Measurements from ENCODE around the gene FAM120C.

The FAM120C gene

GRCh38 chrX:54048412-54048811 lies 134.6 kb downstream of the FAM120C start:
- no peaks in the 10 kb centered on the region for H3K4me1 ChIP-seq (ENCODE audit: control insufficient read depth, insufficient read depth, low read length)
- no peak overlapping the region for H3K4me3 ChIP-seq (ENCODE audit: low read length)
- no peaks in the 10 kb centered on the region for H3K36me3 ChIP-seq (ENCODE audit: control insufficient read depth, insufficient read depth, low read length)
- H3K27me3 ChIP-seq (ENCODE audit: control insufficient read depth, insufficient read depth, low read length) = no peaks in the 10 kb centered on the region
- no peaks in the 10 kb centered on the region for H3K9me3 ChIP-seq (ENCODE audit: control insufficient read depth, low read length)
- no peak overlapping the region for H3K9ac ChIP-seq (ENCODE audit: low read length)

GRCh38 chrX:54045563-54046228 lies 137.4 kb downstream of the FAM120C start:
- Histone ChIP-seq H3K36me3 (ENCODE audit: control insufficient read depth, insufficient read depth, low read length) (no peaks in the 10 kb centered on the region), H3K9me3 (ENCODE audit: control insufficient read depth, low read length) (no peaks in the 10 kb centered on the region), H3K9ac (ENCODE audit: low read length) (no peak overlapping the region), H3K4me3 (ENCODE audit: low read length) (no peak overlapping the region), H3K4me1 (ENCODE audit: control insufficient read depth, insufficient read depth, low read length) (no peaks in the 10 kb centered on the region), H3K27me3 (ENCODE audit: control insufficient read depth, insufficient read depth, low read length) (no peaks in the 10 kb centered on the region)

GRCh38 chrX:54044877-54045338 lies 138.1 kb downstream of the FAM120C start:
- Histone ChIP-seq H3K4me3 (ENCODE audit: low read length) (no peak overlapping the region), H3K4me1 (ENCODE audit: control insufficient read depth, insufficient read depth, low read length) (no peaks in the 10 kb centered on the region), H3K36me3 (ENCODE audit: control insufficient read depth, insufficient read depth, low read length) (no peaks in the 10 kb centered on the region), H3K9me3 (ENCODE audit: control insufficient read depth, low read length) (no peaks in the 10 kb centered on the region), H3K9ac (ENCODE audit: low read length) (peak overlapping the region; percentile 68), H3K27me3 (ENCODE audit: control insufficient read depth, insufficient read depth, low read length) (no peaks in the 10 kb centered on the region)

GRCh38 chrX:54044126-54044876 lies 138.8 kb downstream of the FAM120C start, which contains the start of gene PHF8:
PHF8 (minus strand) TSS chrX:54044473; CDS start chrX:54042728, 1,745 bp downstream.
- H3K9me3 ChIP-seq (ENCODE audit: control insufficient read depth, low read length) = no peaks in the 10 kb centered on the region
- H3K27me3 ChIP-seq (ENCODE audit: control insufficient read depth, insufficient read depth, low read length) = no peaks in the 10 kb centered on the region
- no peaks in the 10 kb centered on the region for H3K4me1 ChIP-seq (ENCODE audit: control insufficient read depth, insufficient read depth, low read length)
- H3K9ac ChIP-seq (ENCODE audit: low read length) = peak within 1 kb of the TSS; percentile 87
- H3K36me3 ChIP-seq (ENCODE audit: control insufficient read depth, insufficient read depth, low read length) = no peaks in the 10 kb centered on the region
- peak within 1 kb of the TSS; percentile 67 for H3K4me3 ChIP-seq (ENCODE audit: low read length)

- no peaks in the 10 kb centered on the region for H3K9me3 ChIP-seq (ENCODE audit: control insufficient read depth, low read length)
- H3K36me3 ChIP-seq (ENCODE audit: control insufficient read depth, insufficient read depth, low read length) = no peaks in the 10 kb centered on the region
- H3K9ac ChIP-seq (ENCODE audit: low read length) = peak overlapping the region; percentile 87
- H3K4me3 ChIP-seq (ENCODE audit: low read length) = peak overlapping the region; percentile 67
- no peaks in the 10 kb centered on the region for H3K27me3 ChIP-seq (ENCODE audit: control insufficient read depth, insufficient read depth, low read length)
- no peaks in the 10 kb centered on the region for H3K4me1 ChIP-seq (ENCODE audit: control insufficient read depth, insufficient read depth, low read length)
Observed at GRCh38 chrX:54043541-54044125, 139.4 kb downstream of the FAM120C start.

- H3K9ac ChIP-seq (ENCODE audit: low read length) = peak overlapping the region; percentile 87
- peak overlapping the region; percentile 67 for H3K4me3 ChIP-seq (ENCODE audit: low read length)
- no peaks in the 10 kb centered on the region for H3K9me3 ChIP-seq (ENCODE audit: control insufficient read depth, low read length)
- H3K4me1 ChIP-seq (ENCODE audit: control insufficient read depth, insufficient read depth, low read length) = no peaks in the 10 kb centered on the region
- no peaks in the 10 kb centered on the region for H3K27me3 ChIP-seq (ENCODE audit: control insufficient read depth, insufficient read depth, low read length)
- H3K36me3 ChIP-seq (ENCODE audit: control insufficient read depth, insufficient read depth, low read length) = no peaks in the 10 kb centered on the region
Observed at GRCh38 chrX:54043056-54043455, 140.0 kb downstream of the FAM120C start.

GRCh38 chrX:54042609-54043021 lies 140.4 kb downstream of the FAM120C start:
- H3K9ac ChIP-seq (ENCODE audit: low read length) = peak overlapping the region; percentile 87
- H3K4me3 ChIP-seq (ENCODE audit: low read length) = no peak overlapping the region
- H3K27me3 ChIP-seq (ENCODE audit: control insufficient read depth, insufficient read depth, low read length) = no peaks in the 10 kb centered on the region
- H3K4me1 ChIP-seq (ENCODE audit: control insufficient read depth, insufficient read depth, low read length) = no peaks in the 10 kb centered on the region
- no peaks in the 10 kb centered on the region for H3K9me3 ChIP-seq (ENCODE audit: control insufficient read depth, low read length)
- H3K36me3 ChIP-seq (ENCODE audit: control insufficient read depth, insufficient read depth, low read length) = no peaks in the 10 kb centered on the region

GRCh38 chrX:54030329-54030728 lies 152.7 kb downstream of the FAM120C start:
- no peaks in the 10 kb centered on the region for H3K27me3 ChIP-seq (ENCODE audit: control insufficient read depth, insufficient read depth, low read length)
- H3K9me3 ChIP-seq (ENCODE audit: control insufficient read depth, low read length) = no peaks in the 10 kb centered on the region
- H3K4me3 ChIP-seq (ENCODE audit: low read length) = no peak overlapping the region
- no peaks in the 10 kb centered on the region for H3K4me1 ChIP-seq (ENCODE audit: control insufficient read depth, insufficient read depth, low read length)
- no peaks in the 10 kb centered on the region for H3K36me3 ChIP-seq (ENCODE audit: control insufficient read depth, insufficient read depth, low read length)
- H3K9ac ChIP-seq (ENCODE audit: low read length) = no peak overlapping the region

GRCh38 chrX:54029529-54030143 lies 153.4 kb downstream of the FAM120C start:
- no peak overlapping the region for H3K9ac ChIP-seq (ENCODE audit: low read length)
- H3K36me3 ChIP-seq (ENCODE audit: control insufficient read depth, insufficient read depth, low read length) = no peaks in the 10 kb centered on the region

GRCh38 chrX:54024350-54024749 lies 158.7 kb downstream of the FAM120C start:
- H3K9ac ChIP-seq (ENCODE audit: low read length) = no peak overlapping the region
- no peaks in the 10 kb centered on the region for H3K36me3 ChIP-seq (ENCODE audit: control insufficient read depth, insufficient read depth, low read length)

More at GRCh38 chrX:54029529-54030143, 153.4 kb downstream of the FAM120C start:
- Histone ChIP-seq H3K4me1 (ENCODE audit: control insufficient read depth, insufficient read depth, low read length) (no peaks in the 10 kb centered on the region), H3K9me3 (ENCODE audit: control insufficient read depth, low read length) (no peaks in the 10 kb centered on the region), H3K4me3 (ENCODE audit: low read length) (no peak overlapping the region), H3K27me3 (ENCODE audit: control insufficient read depth, insufficient read depth, low read length) (no peaks in the 10 kb centered on the region)

More at GRCh38 chrX:54024350-54024749, 158.7 kb downstream of the FAM120C start:
- no peaks in the 10 kb centered on the region for H3K4me1 ChIP-seq (ENCODE audit: control insufficient read depth, insufficient read depth, low read length)
- H3K4me3 ChIP-seq (ENCODE audit: low read length) = no peak overlapping the region
- H3K9me3 ChIP-seq (ENCODE audit: control insufficient read depth, low read length) = no peaks in the 10 kb centered on the region
- H3K27me3 ChIP-seq (ENCODE audit: control insufficient read depth, insufficient read depth, low read length) = no peaks in the 10 kb centered on the region
